GM10248 (cell line): ENCODE data around the gene PPP4R1.
A peak's percentile ranks its signal among the peaks of the same experiment; 100 is the strongest.

Source experiments
- CTCF ChIA-PET: fragments of 300-600 bp; sonication (Branson Sonifier 250); formaldehyde crosslinking; extraction: SDS; loops from one replicate; lab custom pipeline; 2021; ENCODE audit warnings: antibody characterized with exemption; lab: Yijun Ruan, JAX
- POLR2A ChIA-PET: fragments of 350-650 bp; sonication (Branson Sonifier 250); formaldehyde crosslinking; extraction: SDS; loops from one replicate; lab custom pipeline; 2020; ENCODE audit warnings: antibody characterized with exemption; lab: Yijun Ruan, JAX
- DNase-seq: peaks from one replicate; pipeline ENCODE4 v3.0.0; 2012; ENCODE audit errors: extremely low spot score
- TF ChIP-seq, protein P1 (sequence below): IDR thresholded peaks from 2 replicates; pipeline ENCODE4 v1.5.1; 2012; ENCODE audit warnings: mild to moderate bottlenecking, low read depth; ENCODE audit errors: extremely low read depth, missing control alignments, control extremely low read depth

The PPP4R1 gene

GRCh38 chr18:9586814-9587213, 27.5 kb downstream of the PPP4R1 start:
- ChIA-PET POLR2A (no interaction called here), CTCF (no interaction called here)
- DNase-seq, result no peak
- TF ChIP-seq, protein P1, sequence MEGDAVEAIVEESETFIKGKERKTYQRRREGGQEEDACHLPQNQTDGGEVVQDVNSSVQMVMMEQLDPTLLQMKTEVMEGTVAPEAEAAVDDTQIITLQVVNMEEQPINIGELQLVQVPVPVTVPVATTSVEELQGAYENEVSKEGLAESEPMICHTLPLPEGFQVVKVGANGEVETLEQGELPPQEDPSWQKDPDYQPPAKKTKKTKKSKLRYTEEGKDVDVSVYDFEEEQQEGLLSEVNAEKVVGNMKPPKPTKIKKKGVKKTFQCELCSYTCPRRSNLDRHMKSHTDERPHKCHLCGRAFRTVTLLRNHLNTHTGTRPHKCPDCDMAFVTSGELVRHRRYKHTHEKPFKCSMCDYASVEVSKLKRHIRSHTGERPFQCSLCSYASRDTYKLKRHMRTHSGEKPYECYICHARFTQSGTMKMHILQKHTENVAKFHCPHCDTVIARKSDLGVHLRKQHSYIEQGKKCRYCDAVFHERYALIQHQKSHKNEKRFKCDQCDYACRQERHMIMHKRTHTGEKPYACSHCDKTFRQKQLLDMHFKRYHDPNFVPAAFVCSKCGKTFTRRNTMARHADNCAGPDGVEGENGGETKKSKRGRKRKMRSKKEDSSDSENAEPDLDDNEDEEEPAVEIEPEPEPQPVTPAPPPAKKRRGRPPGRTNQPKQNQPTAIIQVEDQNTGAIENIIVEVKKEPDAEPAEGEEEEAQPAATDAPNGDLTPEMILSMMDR, result no peak

GRCh38 chr18:9581667-9582066, 32.7 kb downstream of the PPP4R1 start:
- CTCF ChIA-PET, result interaction anchor here (1.7 kb wide), 1 partner anchor 34 kb away, joined by 3 read pairs; no protein-coding TSS in a partner anchor
- DNase-seq, result no peak

DNA sequence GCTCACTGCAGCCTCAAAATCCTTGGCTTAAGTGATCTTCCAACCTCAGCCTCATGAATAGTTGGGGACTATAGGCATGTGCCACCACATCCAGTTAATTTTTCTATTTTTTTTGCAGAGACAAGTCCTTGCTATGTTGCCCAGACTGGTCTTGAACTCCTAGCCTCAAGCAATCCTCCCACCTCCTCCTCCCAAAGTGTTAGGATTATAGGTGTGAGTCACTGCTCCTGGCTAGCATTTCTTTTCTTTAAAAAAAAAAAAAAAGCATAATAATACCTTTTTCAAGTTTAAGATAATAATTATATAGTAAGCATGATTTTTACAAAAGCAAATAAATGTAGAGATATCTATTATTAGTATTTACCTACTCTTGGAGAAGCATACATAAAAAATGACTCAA, 36.1 kb downstream of the PPP4R1 start:
- ChIA-PET POLR2A (no interaction called here), CTCF (interaction anchor here (1.3 to 2.0 kb wide), 2 partner anchors 8 to 10 kb away, joined by 5 to 6 read pairs; no protein-coding TSS in a partner anchor)
- TF ChIP-seq, protein P1, result no peak
- DNase-seq, result no peak

More at GRCh38 chr18:9581667-9582066, 32.7 kb downstream of the PPP4R1 start:
- TF ChIP-seq, protein P1, result no peak
- POLR2A ChIA-PET, result no interaction called here

GRCh38 chr18:9577361-9577760, 37.0 kb downstream of the PPP4R1 start:
- POLR2A ChIA-PET, result no interaction called here
- CTCF ChIA-PET, result interaction anchor here (1.1 to 1.8 kb wide), 3 partner anchors 9 to 16 kb away, joined by 3 to 5 read pairs (median 4); no protein-coding TSS in a partner anchor
- TF ChIP-seq, protein P1, result no peak
- DNase-seq, result no peak

DNA sequence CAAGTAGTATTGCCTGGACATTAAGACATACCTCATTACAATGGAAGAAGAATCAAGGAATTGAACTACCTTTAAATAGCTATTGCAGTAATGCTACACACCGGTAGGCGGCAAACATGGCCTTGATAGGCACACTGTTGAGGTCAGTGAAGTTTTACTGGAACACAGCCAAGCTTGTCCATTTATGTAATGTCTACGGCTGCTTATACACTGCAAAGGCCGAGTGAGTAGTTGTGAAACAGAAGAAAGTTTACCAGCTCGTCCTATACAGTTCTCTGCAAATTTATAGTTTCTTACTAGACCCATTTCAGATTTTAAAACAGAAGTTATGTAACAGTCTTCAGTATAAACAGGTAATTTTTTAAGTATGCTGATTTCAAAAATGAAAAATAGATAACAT, 38.8 kb downstream of the PPP4R1 start:
- CTCF ChIA-PET, result interaction anchor here (0.7 to 3.2 kb wide), 24 partner anchors 10 to 395 kb away, joined by 3 to 19 read pairs (median 4); partner anchors contain the start of gene RAB31
- TF ChIP-seq, protein P1, result peak; percentile 37
- DNase-seq, result peak; percentile 51
- POLR2A ChIA-PET, result no interaction called here

DNA sequence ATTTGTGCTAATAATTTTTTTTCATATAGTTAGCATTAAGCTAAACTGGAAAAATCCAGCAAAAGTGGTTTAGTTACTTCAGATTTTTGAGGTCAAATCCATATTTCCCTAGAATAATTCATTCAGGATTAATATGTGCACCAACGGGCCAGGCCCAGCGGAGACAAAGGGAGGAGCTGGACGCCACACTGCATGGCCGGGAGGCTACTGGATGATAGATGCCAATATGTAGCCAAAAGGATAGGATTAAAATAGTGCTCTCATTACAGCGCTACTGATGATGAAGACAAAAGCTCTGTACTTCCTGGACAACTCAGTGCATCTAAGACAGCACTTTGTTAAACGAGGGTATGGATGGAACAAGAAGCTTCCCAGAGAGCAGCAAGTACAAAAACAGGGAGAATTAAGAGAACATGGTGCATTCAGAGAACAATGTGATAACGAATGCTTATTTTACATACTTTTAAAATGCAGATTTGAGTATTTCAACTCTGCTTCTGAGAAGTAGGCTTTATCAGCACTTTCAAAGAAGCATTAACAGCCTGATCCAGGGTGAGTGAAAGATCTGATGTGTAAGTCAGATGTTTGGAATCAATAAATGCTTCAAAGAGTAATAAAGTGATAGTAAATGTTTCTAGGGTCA, 39.8 kb downstream of the PPP4R1 start:
- no peak for DNase-seq
- CTCF ChIA-PET, result interaction anchor here (0.8 to 3.2 kb wide), 16 partner anchors 9 to 394 kb away, joined by 3 to 19 read pairs (median 4); no protein-coding TSS in a partner anchor
- TF ChIP-seq, protein P1, result no peak
- POLR2A ChIA-PET, result no interaction called here
